ENCODE data around the gene SPARC.

SPARC gene

DNA sequence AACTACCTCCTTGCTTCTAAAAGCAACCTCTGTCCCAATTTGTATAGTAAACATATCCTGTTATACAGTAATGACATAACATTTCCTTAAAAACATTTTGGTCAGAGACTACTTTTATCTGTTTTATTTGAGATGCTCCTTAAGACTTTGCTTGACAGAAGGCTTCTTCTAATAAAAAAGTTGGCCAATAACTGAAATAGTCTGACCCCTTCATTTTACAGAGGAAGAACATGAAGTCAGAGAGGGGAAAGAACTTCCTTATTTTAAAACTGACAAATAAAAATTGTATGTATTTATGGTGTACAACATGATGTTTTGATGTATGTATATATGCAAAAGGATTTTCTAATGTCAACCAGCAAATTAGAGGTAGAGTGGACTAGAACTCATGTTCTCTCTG, 35.8 kb upstream of the SPARC start:
- H2AFZ ChIP-seq (ENCODE audit: low read length) = no peak overlapping the region
- no peaks in the 10 kb centered on the region for H3K79me2 ChIP-seq (ENCODE audit: low read length)
- no peaks in the 10 kb centered on the region for H3K9me3 ChIP-seq (replicated peaks; ENCODE audit: insufficient read depth, low read length)
- H4K20me1 ChIP-seq (ENCODE audit: insufficient read depth, low read length) = no peaks in the 10 kb centered on the region
- DNase-seq = no peak
- peaks cover 38% of the 10 kb centered on the region for H3F3A ChIP-seq (ENCODE audit: insufficient read depth, low read length)
- no peak overlapping the region for H3K4me3 ChIP-seq (ENCODE audit: low read length)
- peaks cover 52% of the 10 kb centered on the region for H3K4me1 ChIP-seq (ENCODE audit: low read length)
- H3K27ac ChIP-seq (ENCODE audit: low read length) = peak overlapping the region; percentile 96; the same call in 1 of the 2 replicates
- peak overlapping the region; percentile 84; the same call in 1 of the 2 replicates for H3K4me2 ChIP-seq (ENCODE audit: low read depth, low read length)
- no peaks in the 10 kb centered on the region for H3K9me2 ChIP-seq (replicated peaks; ENCODE audit: insufficient read depth, low read length)
- H3K9ac ChIP-seq (ENCODE audit: low read length) = no peak overlapping the region
- TF ChIP-seq EZH2phosphoT487 (IDR thresholded peaks at IDR 0.05; ENCODE audit: low read length) (no peak), EZH2 (optimal IDR thresholded peaks at IDR 0.05; ENCODE audit: low read depth, low read length) (no peak)
- TF ChIP-seq, protein P1, sequence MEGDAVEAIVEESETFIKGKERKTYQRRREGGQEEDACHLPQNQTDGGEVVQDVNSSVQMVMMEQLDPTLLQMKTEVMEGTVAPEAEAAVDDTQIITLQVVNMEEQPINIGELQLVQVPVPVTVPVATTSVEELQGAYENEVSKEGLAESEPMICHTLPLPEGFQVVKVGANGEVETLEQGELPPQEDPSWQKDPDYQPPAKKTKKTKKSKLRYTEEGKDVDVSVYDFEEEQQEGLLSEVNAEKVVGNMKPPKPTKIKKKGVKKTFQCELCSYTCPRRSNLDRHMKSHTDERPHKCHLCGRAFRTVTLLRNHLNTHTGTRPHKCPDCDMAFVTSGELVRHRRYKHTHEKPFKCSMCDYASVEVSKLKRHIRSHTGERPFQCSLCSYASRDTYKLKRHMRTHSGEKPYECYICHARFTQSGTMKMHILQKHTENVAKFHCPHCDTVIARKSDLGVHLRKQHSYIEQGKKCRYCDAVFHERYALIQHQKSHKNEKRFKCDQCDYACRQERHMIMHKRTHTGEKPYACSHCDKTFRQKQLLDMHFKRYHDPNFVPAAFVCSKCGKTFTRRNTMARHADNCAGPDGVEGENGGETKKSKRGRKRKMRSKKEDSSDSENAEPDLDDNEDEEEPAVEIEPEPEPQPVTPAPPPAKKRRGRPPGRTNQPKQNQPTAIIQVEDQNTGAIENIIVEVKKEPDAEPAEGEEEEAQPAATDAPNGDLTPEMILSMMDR (IDR thresholded peaks at IDR 0.05; ENCODE audit: low read length) = no peak
- H3K36me3 ChIP-seq (replicated peaks; ENCODE audit: insufficient read depth, low read length) = no peaks in the 10 kb centered on the region
- H3K27me3 ChIP-seq (replicated peaks; ENCODE audit: insufficient read depth, low read length) = no peaks in the 10 kb centered on the region

DNA sequence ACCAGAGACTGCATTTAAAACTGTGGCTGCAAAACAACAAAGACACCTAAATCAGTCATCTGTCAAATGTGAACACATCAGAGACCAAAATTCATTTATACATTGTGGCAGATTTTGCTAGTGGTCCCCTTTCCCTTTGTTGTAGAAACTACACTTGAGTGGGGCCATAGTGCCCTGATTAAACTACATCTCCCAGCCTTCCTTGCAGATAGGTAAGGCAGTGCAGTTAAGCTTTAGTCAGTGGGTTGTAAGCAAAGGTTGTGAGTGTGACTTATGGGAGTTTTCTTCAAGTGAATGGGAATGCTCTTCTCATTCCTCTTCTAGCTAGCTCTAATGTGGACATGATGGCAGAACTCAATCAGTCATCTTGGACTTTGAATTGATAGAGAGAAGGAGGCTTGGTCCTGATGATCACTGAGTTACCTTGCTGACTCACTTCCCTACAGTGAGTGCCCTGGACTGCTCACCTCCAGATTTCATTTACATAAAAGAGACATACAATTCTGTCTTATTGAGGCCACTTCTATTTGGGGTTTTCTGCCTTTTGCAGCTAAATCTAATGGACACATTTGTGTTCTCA, 35.2 kb upstream of the SPARC start:
- Histone ChIP-seq H3F3A (ENCODE audit: insufficient read depth, low read length) (peaks cover 38% of the 10 kb centered on the region), H3K4me2 (ENCODE audit: low read depth, low read length) (peak overlapping the region; percentile 84), H3K4me1 (ENCODE audit: low read length) (peaks cover 52% of the 10 kb centered on the region), H3K9me3 (replicated peaks; ENCODE audit: insufficient read depth, low read length) (no peaks in the 10 kb centered on the region), H3K79me2 (ENCODE audit: low read length) (no peaks in the 10 kb centered on the region), H3K27ac (ENCODE audit: low read length) (peak overlapping the region; percentile 96), H3K36me3 (replicated peaks; ENCODE audit: insufficient read depth, low read length) (no peaks in the 10 kb centered on the region), H3K9me2 (replicated peaks; ENCODE audit: insufficient read depth, low read length) (no peaks in the 10 kb centered on the region), H2AFZ (ENCODE audit: low read length) (peak overlapping the region; percentile 42), H3K4me3 (ENCODE audit: low read length) (peak overlapping the region; percentile 23; the same call in 1 of the 2 replicates), H3K9ac (ENCODE audit: low read length) (peak overlapping the region; percentile 56), H3K27me3 (replicated peaks; ENCODE audit: insufficient read depth, low read length) (no peaks in the 10 kb centered on the region), H4K20me1 (ENCODE audit: insufficient read depth, low read length) (no peaks in the 10 kb centered on the region)
- TF ChIP-seq EZH2phosphoT487 (IDR thresholded peaks at IDR 0.05; ENCODE audit: low read length) = no peak
- DNase-seq = peak; percentile 50

- Histone ChIP-seq H3K27me3 (replicated peaks; ENCODE audit: insufficient read depth, low read length) (no peaks in the 10 kb centered on the region), H3K9ac (ENCODE audit: low read length) (peak overlapping the region; percentile 56), H3K4me3 (ENCODE audit: low read length) (peak overlapping the region; percentile 23; the same call in 1 of the 2 replicates), H3K79me2 (ENCODE audit: low read length) (no peaks in the 10 kb centered on the region), H3K4me2 (ENCODE audit: low read depth, low read length) (peak overlapping the region; percentile 84), H3K4me1 (ENCODE audit: low read length) (peaks cover 52% of the 10 kb centered on the region), H4K20me1 (ENCODE audit: insufficient read depth, low read length) (no peaks in the 10 kb centered on the region), H3K36me3 (replicated peaks; ENCODE audit: insufficient read depth, low read length) (no peaks in the 10 kb centered on the region), H3K9me3 (replicated peaks; ENCODE audit: insufficient read depth, low read length) (no peaks in the 10 kb centered on the region), H3K27ac (ENCODE audit: low read length) (peak overlapping the region; percentile 96), H2AFZ (ENCODE audit: low read length) (peak overlapping the region; percentile 42), H3K9me2 (replicated peaks; ENCODE audit: insufficient read depth, low read length) (no peaks in the 10 kb centered on the region), H3F3A (ENCODE audit: insufficient read depth, low read length) (peaks cover 38% of the 10 kb centered on the region)
- peak; percentile 80 for DNase-seq
- TF ChIP-seq EZH2phosphoT487 (IDR thresholded peaks at IDR 0.05; ENCODE audit: low read length) = no peak
- TF ChIP-seq EZH2 (optimal IDR thresholded peaks at IDR 0.05; ENCODE audit: low read depth, low read length) = no peak
- TF ChIP-seq, protein P1 (IDR thresholded peaks at IDR 0.05; ENCODE audit: low read length) = peak; percentile 27
Measured at GRCh38 chr5:151721087-151721646, 34.5 kb upstream of the SPARC start.

GRCh38 chr5:151720215-151720614, 33.5 kb upstream of the SPARC start:
- Histone ChIP-seq H3K4me3 (ENCODE audit: low read length) (no peak overlapping the region), H3K9ac (ENCODE audit: low read length) (peak overlapping the region; percentile 56; the same call in 1 of the 2 replicates), H3K27ac (ENCODE audit: low read length) (peak overlapping the region; percentile 96), H3K36me3 (replicated peaks; ENCODE audit: insufficient read depth, low read length) (no peaks in the 10 kb centered on the region), H4K20me1 (ENCODE audit: insufficient read depth, low read length) (no peaks in the 10 kb centered on the region), H2AFZ (ENCODE audit: low read length) (peak overlapping the region; percentile 42; the same call in 1 of the 2 replicates), H3K27me3 (replicated peaks; ENCODE audit: insufficient read depth, low read length) (no peaks in the 10 kb centered on the region), H3K4me2 (ENCODE audit: low read depth, low read length) (peak overlapping the region; percentile 84), H3K9me2 (replicated peaks; ENCODE audit: insufficient read depth, low read length) (no peaks in the 10 kb centered on the region), H3K79me2 (ENCODE audit: low read length) (no peaks in the 10 kb centered on the region), H3K9me3 (replicated peaks; ENCODE audit: insufficient read depth, low read length) (no peaks in the 10 kb centered on the region), H3F3A (ENCODE audit: insufficient read depth, low read length) (peaks cover 38% of the 10 kb centered on the region), H3K4me1 (ENCODE audit: low read length) (peaks cover 52% of the 10 kb centered on the region)
- TF ChIP-seq EZH2phosphoT487 (IDR thresholded peaks at IDR 0.05; ENCODE audit: low read length) = no peak
- TF ChIP-seq EZH2 (optimal IDR thresholded peaks at IDR 0.05; ENCODE audit: low read depth, low read length) = no peak
- TF ChIP-seq, protein P1 (IDR thresholded peaks at IDR 0.05; ENCODE audit: low read length) = no peak
- DNase-seq = peak; percentile 27
